ENCODE results near the gene KRT33B.

Gene KRT33B

GRCh38 chr17:41345992-41346391, 23.6 kb downstream of the KRT33B start:
- DNase-seq, result no peak

DNA sequence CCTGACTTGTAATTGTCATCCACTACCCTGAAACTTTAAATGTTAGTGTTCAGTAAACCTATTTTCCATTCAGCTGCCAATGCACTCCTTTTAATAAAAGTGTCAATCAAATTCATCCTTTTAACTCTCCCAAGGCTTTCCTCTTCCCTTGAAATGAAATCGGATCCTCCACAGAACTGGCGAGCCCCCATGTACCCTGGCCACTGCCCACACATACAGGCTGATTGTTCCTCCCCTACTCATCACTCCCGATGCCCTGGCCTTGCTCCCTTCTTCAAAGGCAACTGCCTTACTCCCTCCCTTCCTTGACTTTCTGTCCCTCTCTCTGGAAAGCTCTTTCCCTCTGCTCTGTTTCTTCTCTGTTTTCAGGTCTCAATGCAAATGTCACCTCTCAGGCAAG, 26.6 kb downstream of the KRT33B start:
- DNase-seq, result no peak

GRCh38 chr17:41340934-41341861, 28.4 kb downstream of the KRT33B start:
- DNase-seq, result no peak

- DNase-seq, result no peak
These were observed 29.1 kb downstream of the KRT33B start for GRCh38 chr17:41340494-41340893.

DNA sequence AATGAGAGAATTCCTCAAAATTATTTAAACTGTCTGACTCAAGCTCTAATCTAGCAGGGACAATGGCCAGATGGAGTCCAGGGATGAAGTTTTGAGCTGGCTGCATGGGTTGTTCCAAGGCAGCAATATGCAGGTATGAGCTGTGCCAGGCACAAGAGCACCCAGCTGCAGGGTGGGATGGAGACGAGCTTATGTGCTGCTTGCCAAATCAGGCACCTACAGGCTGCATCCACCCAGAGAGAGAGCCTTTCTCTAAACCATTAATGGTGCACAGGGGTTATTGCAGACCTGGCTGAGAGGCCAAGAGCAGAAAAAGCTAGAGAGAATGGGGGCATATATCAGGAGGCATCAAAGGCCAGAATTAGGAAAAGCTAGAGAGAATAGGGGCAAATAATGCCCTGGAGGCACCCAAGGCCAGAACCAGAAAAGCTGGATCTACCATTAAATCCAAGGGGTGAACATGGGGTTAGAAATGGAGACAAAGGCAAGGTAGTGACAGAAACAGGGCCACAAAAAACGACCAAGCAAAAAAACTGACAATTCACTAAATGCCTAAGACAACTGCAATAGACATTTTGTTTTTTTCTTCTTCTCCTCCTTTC, 29.9 kb downstream of the KRT33B start:
- DNase-seq, result no peak

DNA sequence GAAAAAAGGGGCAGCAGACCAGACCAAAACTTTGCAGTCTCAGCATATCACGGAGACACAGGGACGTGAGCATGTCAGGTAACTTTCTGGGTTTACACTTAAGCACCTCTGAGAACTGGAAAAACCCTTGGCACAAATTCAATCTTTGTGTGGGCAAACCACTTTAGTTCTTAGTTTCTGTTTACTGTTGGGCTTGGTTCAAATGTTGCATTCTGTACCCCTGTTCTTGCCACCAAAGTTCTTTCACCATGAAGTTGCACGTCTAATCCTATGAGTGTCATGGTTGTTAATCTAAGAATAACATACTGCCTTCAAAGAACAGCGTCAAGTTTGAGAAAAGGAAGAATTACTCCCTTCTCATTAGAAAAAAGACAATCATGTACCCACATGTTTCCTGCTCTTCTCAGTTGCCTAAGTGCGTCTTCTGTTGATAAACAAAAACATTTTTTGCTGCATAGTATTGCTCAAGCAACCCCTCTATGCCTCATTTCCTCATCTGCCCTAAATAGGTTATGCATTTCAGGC, 30.6 kb downstream of the KRT33B start:
- peak; percentile 5 for DNase-seq

DNA sequence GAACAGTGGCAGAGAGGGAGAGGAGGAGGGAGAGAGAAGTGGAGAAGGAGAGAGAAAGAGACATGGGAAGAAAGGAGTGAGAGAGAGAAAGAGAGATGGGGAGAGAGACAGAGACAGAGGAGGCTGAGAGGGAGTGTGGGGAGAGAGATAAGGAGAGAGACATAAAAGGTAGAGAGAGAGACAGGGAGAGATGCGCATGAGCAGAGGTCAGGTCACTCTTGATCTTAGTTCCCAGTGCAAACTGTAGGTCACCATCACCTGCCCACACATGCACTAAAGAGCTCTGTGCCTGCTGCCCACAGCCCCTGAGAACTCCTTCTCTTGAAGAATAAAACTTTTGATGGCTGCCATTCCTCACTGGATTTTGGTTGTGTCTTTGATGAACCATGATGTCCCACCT, 33.9 kb downstream of the KRT33B start:
- DNase-seq, result no peak

DNA sequence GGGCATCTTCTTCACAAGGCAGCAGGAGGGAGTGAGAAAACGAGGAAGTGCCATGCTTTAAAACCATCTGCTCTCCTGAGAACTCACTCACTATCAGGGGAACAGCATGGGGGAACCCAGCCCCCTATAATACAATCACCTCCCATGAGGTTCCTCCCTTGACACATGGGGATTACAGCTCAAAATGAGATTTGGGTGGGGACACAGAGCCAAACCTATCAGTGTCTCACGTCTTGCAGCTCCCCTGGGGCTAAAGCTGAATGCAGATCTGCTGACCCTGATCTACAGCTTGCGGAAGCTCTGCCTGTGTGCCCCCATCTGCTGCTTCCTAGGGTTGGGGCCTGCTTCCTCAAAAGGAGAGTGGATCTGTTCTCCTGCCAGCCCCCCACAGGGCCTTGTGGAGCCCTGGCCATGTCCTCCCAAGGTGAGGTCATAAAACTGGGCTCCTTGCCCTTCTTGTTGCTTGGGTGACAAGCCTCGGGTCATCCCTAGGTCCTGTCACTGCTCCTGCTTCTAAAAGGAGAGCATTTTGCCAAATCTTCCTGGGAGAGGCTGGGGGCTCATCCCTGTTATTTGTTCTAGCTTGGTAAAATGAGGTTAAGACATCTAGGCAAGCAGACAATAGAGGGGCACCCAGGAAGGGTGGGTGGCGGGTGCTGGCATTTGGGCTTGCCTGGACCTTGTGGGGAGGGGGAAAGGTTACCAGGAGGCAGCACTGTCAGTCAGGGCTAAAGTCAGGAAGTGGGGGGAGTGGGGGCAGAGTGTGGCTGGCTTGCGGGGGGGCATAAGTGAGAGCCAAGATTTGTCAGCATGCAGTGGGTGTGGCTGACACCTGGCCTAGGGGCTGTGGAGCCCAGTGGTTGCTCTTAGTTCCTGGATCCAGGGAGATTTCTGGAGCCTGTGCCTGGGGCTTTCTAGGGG, 35.0 kb downstream of the KRT33B start:
- no peak for DNase-seq

DNA sequence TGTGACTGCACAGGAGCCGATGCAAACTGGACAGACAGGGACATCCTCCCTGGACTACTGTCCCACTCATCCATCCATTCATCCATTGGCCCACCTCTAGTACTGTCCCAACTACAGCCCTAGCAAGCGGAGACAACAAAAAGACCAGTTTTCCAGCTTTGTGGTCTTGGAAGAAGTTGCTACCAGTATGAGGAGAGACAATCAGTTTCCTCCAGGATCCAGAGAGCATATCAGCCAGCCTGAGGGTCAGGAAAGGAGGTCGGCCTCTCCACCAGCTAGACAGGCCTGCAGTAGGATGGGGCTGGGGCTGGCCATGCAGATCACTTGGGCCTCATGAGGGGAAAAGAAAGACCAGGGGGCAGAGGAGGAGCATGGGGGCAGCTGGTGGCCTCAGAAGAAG, 35.8 kb downstream of the KRT33B start:
- no peak for DNase-seq

DNA sequence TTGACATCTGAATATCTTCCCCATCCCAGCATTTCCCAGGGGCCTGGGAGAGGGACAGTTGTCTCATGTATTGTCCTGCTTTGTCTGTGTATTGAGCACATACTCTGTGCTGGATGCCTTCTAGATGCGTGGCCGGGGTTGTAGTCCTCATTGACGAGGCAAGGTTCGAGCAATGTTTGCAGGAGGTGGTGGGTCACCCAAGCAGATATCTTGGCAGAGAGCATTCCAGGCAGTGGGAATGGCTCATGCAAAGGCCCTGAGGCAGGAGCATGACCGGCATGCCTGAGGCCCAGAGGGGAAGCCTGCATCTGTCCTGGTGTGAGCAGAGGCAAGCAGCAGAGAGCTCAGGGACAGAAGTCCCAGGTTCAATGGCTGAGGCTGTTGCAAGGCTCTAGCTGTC, 36.5 kb downstream of the KRT33B start:
- DNase-seq, result no peak

GRCh38 chr17:41332239-41332638, 37.4 kb downstream of the KRT33B start:
- no peak for DNase-seq

DNA sequence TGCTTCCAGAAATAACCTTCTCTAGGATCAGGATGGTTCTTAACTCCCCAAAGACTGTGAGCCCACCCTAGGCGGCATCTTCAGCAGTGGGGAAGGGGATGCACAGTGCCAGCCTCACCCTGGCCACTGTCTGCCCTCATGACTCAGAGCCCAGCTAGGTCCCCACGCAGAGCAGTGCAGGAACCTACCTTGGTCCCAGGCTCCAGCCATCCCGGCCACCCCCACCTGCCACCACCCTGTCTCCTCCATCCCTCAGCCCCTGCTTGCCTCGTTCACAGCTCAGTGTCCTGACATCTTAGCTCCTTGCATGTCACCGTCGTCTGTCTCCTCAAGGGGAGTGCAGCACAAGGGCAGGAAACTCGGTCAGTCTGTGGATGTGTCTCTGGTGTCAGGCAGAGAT, 38.0 kb downstream of the KRT33B start:
- DNase-seq, result no peak

GRCh38 chr17:41329279-41329948, 40.2 kb downstream of the KRT33B start:
- DNase-seq, result peak; percentile 51

GRCh38 chr17:41328207-41328606, 41.4 kb downstream of the KRT33B start:
- DNase-seq, result no peak

DNA sequence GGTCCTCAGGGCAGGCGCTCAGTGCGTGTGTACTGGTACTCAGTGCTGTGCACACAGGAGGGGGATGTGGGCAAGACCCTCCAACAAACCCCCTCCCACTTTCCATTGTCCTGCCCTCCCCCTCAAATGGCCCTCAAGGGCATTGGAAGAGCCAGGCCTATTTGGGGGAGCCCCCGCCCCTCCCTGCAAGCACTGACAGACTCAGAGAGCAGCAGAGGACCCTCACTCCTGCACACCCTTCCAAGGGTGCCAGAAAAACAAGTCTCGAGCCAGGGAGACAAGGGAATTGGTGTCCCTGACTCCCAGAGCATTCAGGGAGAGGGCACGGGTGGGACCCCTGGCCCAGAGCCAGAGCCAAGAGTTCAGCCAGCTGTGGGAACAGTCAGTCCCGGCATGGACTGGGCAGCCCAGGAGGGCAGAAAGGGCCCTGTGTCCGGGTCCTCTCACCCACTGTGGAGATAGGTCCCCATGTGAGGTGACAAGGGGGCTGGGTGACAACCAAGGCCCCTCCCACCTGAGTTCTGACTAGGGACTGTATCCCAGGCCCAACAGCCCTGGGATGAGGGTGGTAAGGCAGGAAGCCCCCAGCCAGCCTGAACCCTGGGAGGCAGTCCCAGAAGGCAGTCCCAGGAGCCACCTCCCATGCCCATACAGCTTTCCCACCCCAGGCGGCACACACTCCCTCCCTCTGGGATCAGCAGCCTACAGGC, 42.0 kb downstream of the KRT33B start:
- no peak for DNase-seq

GRCh38 chr17:41326173-41327145, 43.2 kb downstream of the KRT33B start:
- DNase-seq, result no peak

- DNase-seq, result no peak
These were observed 44.0 kb downstream of the KRT33B start for GRCh38 chr17:41325611-41326010.

GRCh38 chr17:41325126-41325525, 44.5 kb downstream of the KRT33B start:
- DNase-seq, result no peak

DNA sequence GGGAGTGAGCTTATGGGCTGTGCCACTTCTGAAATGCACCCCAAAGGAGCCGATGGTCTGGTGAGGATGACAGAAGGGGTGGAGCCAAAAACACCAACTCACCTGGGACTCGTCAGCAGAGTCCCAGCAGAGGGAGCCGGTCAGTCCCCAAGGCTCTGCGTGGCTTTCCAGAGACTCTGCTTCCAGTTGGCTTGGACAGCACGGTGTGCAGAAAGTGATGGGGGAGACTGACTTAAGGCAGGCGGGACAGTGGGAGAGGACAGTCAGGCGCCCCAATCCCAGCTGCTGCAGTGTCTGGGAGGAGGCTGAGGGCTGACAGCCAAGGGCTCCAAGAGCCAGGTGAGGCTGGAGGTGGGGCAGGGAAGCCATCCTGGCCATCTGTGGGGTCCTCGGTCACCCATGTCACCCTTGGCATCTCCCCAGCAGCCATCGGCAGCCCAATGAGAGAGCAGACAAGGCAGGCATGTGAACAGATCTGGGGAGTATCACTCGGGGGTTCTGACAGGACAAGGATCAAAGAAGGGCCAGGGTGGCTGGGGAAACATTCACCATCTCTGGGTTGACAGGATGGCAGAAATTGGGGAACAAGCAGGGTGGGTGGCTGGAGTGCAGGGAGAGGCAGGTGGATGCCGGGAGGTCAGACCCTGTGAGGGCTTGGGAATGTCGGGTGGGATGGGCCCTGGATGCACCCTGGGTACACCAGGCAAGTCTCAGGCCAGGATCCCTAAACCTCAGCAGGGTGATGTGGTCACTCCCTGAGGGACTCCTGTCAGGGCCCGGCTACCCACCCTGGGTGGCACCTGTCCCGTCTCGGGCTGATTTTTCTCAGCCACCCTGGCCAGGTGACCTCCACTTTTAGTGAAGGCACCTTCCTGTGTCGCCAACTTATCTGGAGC, 45.2 kb downstream of the KRT33B start:
- DNase-seq, result no peak

Measured in fibroblast of skin of right quadriceps (primary cell).